Mesendoderm (in vitro differentiated cells): ENCODE measurements around the gene PODXL.

Experiments used
- DNase-seq: peaks from one replicate; pipeline ENCODE4 v3.0.0; 2013
- H2AK5ac ChIP-seq: 2 replicates; pipeline ENCODE4 v1.6.1; 2013; ENCODE audit warnings: low read length, inconsistent platforms
- H2BK120ac ChIP-seq: 2 replicates; pipeline ENCODE4 v1.6.1; 2013; ENCODE audit warnings: low read depth, mild to moderate bottlenecking, low read length, moderate library complexity, mixed read lengths
- H2BK15ac ChIP-seq: replicated peaks from 2 replicates; pipeline ENCODE4 v1.6.1; 2013; ENCODE audit warnings: low read depth, mild to moderate bottlenecking, moderate library complexity
- H2BK5ac ChIP-seq: 2 replicates; pipeline ENCODE4 v1.6.1; 2013; ENCODE audit warnings: low read length, inconsistent platforms
- H3K18ac ChIP-seq: 2 replicates; pipeline ENCODE4 v1.6.1; 2013; ENCODE audit warnings: mild to moderate bottlenecking, low read length, mixed read lengths
- H3K23ac ChIP-seq: one replicate; pipeline ENCODE4 v1.6.1; 2013; ENCODE audit warnings: low read length
- H3K27ac ChIP-seq: 2 replicates; pipeline ENCODE4 v1.5.1; 2013; ENCODE audit warnings: low read depth, mild to moderate bottlenecking, inconsistent platforms, low read length, moderate library complexity
- H3K27me3 ChIP-seq: 2 replicates; pipeline ENCODE4 v1.6.1; 2013; ENCODE audit warnings: low read length, control low read depth, mild to moderate bottlenecking, inconsistent platforms; ENCODE audit not compliant: insufficient read depth, poor library complexity
- H3K36me3 ChIP-seq: 2 replicates; pipeline ENCODE4 v1.6.1; 2013; ENCODE audit warnings: low read length, inconsistent platforms; ENCODE audit not compliant: control insufficient read depth, insufficient read depth
- H3K4ac ChIP-seq: one replicate; pipeline ENCODE4 v1.6.1; 2013; ENCODE audit warnings: low read depth, mild to moderate bottlenecking, low read length, moderate library complexity
- H3K4me1 ChIP-seq: 2 replicates; pipeline ENCODE4 v1.6.1; 2013; ENCODE audit warnings: low read depth, low read length, inconsistent platforms; ENCODE audit not compliant: control insufficient read depth
- H3K4me2 ChIP-seq: 2 replicates; pipeline ENCODE4 v1.6.1; 2013; ENCODE audit warnings: low read length
- H3K4me3 ChIP-seq: 2 replicates; pipeline ENCODE4 v1.5.1; 2013; ENCODE audit warnings: mild to moderate bottlenecking, low read length
- H3K56ac ChIP-seq: one replicate; pipeline ENCODE4 v1.6.1; 2013; ENCODE audit warnings: low read length
- H3K79me1 ChIP-seq: 2 replicates; pipeline ENCODE4 v1.6.1; 2013; ENCODE audit warnings: low read length, inconsistent platforms
- H3K79me2 ChIP-seq: 2 replicates; pipeline ENCODE4 v1.6.1; 2013; ENCODE audit warnings: mild to moderate bottlenecking, low read length; ENCODE audit not compliant: control insufficient read depth, insufficient read depth
- H3K9ac ChIP-seq: 2 replicates; pipeline ENCODE4 v1.6.1; 2013; ENCODE audit warnings: low read length, inconsistent platforms
- H4K5ac ChIP-seq: one replicate; pipeline ENCODE4 v1.6.1; 2013; ENCODE audit warnings: low read length
- H4K8ac ChIP-seq: one replicate; pipeline ENCODE4 v1.6.1; 2013; ENCODE audit warnings: low read depth, mild to moderate bottlenecking, control low read depth, low read length, moderate library complexity
- WGBS: extraction: QIAGEN DNeasy Blood & Tissue Kit; methylation state at CpG from one replicate; pipeline ENCODE4 v1.1.7; 2013; ENCODE audit warnings: low lambda C conversion rate, missing lambda C conversion rate; ENCODE audit not compliant: insufficient coverage; ENCODE audit errors: extremely low coverage; 5-methylcytosine and 5-hydroxymethylcytosine counted together

The PODXL gene

GRCh38 chr7:131529617-131530016 is 26.8 kb downstream of the PODXL start:
- no peak overlapping the region for H3K9ac ChIP-seq
- H3K36me3 ChIP-seq, result no peaks in the 10 kb centered on the region
- H4K5ac ChIP-seq, result no peak overlapping the region
- no peak overlapping the region for H4K8ac ChIP-seq
- no peak overlapping the region for H3K4me2 ChIP-seq
- H3K18ac ChIP-seq, result no peak overlapping the region
- H3K4ac ChIP-seq, result no peak overlapping the region
- H2BK120ac ChIP-seq, result no peak overlapping the region
- no peak overlapping the region for H3K4me3 ChIP-seq
- no CpG with 5 or more reads among the region's 11 CpGs for WGBS
- H3K79me1 ChIP-seq, result peaks cover 2% of the 10 kb centered on the region
- peaks cover 12% of the 10 kb centered on the region for H3K4me1 ChIP-seq
- DNase-seq, result no peak
- H3K23ac ChIP-seq, result no peak overlapping the region
- H3K79me2 ChIP-seq, result peaks cover 77% of the 10 kb centered on the region
- H2BK15ac ChIP-seq, result no peak overlapping the region
- peak overlapping the region; percentile 69 for H3K27ac ChIP-seq
- H2BK5ac ChIP-seq, result no peak overlapping the region
- H2AK5ac ChIP-seq, result no peak overlapping the region
- peak overlapping the region; percentile 25 for H3K56ac ChIP-seq
- no peaks in the 10 kb centered on the region for H3K27me3 ChIP-seq

DNA sequence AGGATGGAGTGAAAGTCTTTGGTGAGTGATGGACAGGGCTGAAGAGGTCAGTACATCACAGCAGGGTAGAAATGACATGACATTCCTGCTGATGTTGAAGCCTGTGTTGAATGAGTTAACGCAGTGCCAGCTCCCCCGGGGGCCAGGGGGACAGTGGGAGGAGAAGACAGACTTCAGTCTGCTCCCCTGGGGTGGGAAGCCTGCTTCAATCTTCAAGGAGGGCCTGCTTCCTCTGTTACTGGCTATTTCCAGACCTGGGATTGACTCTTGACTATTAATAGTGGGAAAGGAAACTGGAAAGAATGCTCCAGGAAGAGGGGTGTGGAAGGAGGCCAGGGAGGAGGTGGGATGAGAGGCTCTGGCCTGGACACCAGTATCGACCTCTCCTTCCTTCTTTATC is 27.2 kb downstream of the PODXL start:
- no CpG with 5 or more reads among the region's 3 CpGs for WGBS
- H3K4me1 ChIP-seq, result peaks cover 12% of the 10 kb centered on the region

GRCh38 chr7:131527456-131527855 is 29.0 kb downstream of the PODXL start:
- DNase-seq, result no peak
- Histone ChIP-seq H3K27ac (no peak overlapping the region), H2BK15ac (no peak overlapping the region), H3K27me3 (no peaks in the 10 kb centered on the region), H3K79me2 (peaks cover 72% of the 10 kb centered on the region), H3K9ac (no peak overlapping the region), H3K23ac (no peak overlapping the region), H2AK5ac (no peak overlapping the region), H3K4me1 (peaks cover 10% of the 10 kb centered on the region), H3K79me1 (peaks cover 2% of the 10 kb centered on the region), H3K36me3 (no peaks in the 10 kb centered on the region), H3K4me2 (no peak overlapping the region), H3K18ac (no peak overlapping the region), H3K4ac (no peak overlapping the region), H4K5ac (no peak overlapping the region), H3K4me3 (no peak overlapping the region), H2BK5ac (no peak overlapping the region), H3K56ac (no peak overlapping the region), H4K8ac (no peak overlapping the region), H2BK120ac (no peak overlapping the region)
- no CpG with 5 or more reads among the region's 4 CpGs for WGBS

More for the DNA sequence above, 27.2 kb downstream of the PODXL start:
- Histone ChIP-seq H2BK120ac (no peak overlapping the region), H3K36me3 (no peaks in the 10 kb centered on the region), H3K27ac (peak overlapping the region; percentile 12), H3K79me1 (peaks cover 2% of the 10 kb centered on the region), H3K23ac (no peak overlapping the region), H3K56ac (peak overlapping the region; percentile 25), H2AK5ac (no peak overlapping the region), H3K9ac (no peak overlapping the region), H3K18ac (no peak overlapping the region), H3K4ac (no peak overlapping the region), H3K27me3 (no peaks in the 10 kb centered on the region), H4K8ac (no peak overlapping the region), H3K79me2 (peaks cover 77% of the 10 kb centered on the region), H2BK5ac (no peak overlapping the region), H4K5ac (no peak overlapping the region), H3K4me2 (no peak overlapping the region), H3K4me3 (no peak overlapping the region), H2BK15ac (no peak overlapping the region)
- DNase-seq, result peak; percentile 58

GRCh38 chr7:131525820-131526219 is 30.6 kb downstream of the PODXL start:
- no peak overlapping the region for H3K4ac ChIP-seq
- H3K36me3 ChIP-seq, result no peaks in the 10 kb centered on the region
- no peaks in the 10 kb centered on the region for H3K27me3 ChIP-seq
- H2BK5ac ChIP-seq, result no peak overlapping the region
- no peak overlapping the region for H4K5ac ChIP-seq
- no peak overlapping the region for H3K4me2 ChIP-seq
- no peak overlapping the region for H3K18ac ChIP-seq
- H3K56ac ChIP-seq, result no peak overlapping the region
- peaks cover 76% of the 10 kb centered on the region for H3K79me2 ChIP-seq
- no peak overlapping the region for H4K8ac ChIP-seq
- H3K23ac ChIP-seq, result no peak overlapping the region
- H3K4me1 ChIP-seq, result peaks cover 10% of the 10 kb centered on the region
- H2AK5ac ChIP-seq, result no peak overlapping the region
- no peak overlapping the region for H3K4me3 ChIP-seq
- no peak overlapping the region for H2BK120ac ChIP-seq
- no peak overlapping the region for H2BK15ac ChIP-seq
- no peak for DNase-seq
- WGBS, result no CpG with 5 or more reads among the region's 2 CpGs
- peaks cover 2% of the 10 kb centered on the region for H3K79me1 ChIP-seq
- no peak overlapping the region for H3K9ac ChIP-seq
- H3K27ac ChIP-seq, result no peak overlapping the region

DNA sequence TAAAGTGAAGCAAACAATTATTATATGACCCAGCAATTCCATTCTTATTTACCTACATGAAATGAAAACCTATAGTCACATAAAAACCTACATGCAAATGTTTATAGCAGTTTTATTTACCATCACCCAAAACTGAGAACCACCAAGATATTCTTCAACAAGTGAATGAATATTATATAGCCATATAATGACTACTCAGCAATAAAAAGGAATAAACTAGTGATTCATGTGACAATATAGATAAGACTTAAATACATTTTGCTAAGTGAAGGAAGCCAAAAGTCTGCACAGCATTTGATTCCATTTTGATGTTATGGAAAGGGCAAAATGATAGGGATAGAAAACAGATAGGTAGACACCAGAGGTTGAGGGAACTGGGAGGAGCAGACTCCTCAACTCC is 31.7 kb downstream of the PODXL start:
- DNase-seq, result no peak
- no peak overlapping the region for H2BK15ac ChIP-seq
- peaks cover 8% of the 10 kb centered on the region for H3K4me1 ChIP-seq
- no peak overlapping the region for H3K4me2 ChIP-seq
- H3K9ac ChIP-seq, result no peak overlapping the region
- H2AK5ac ChIP-seq, result no peak overlapping the region
- H3K36me3 ChIP-seq, result no peaks in the 10 kb centered on the region
- no peak overlapping the region for H2BK120ac ChIP-seq
- no peak overlapping the region for H3K56ac ChIP-seq
- H3K23ac ChIP-seq, result no peak overlapping the region
- no peaks in the 10 kb centered on the region for H3K79me1 ChIP-seq
- no peak overlapping the region for H4K8ac ChIP-seq
- no peak overlapping the region for H3K4me3 ChIP-seq
- no peak overlapping the region for H3K27ac ChIP-seq
- no peaks in the 10 kb centered on the region for H3K27me3 ChIP-seq
- no peak overlapping the region for H4K5ac ChIP-seq
- H3K18ac ChIP-seq, result no peak overlapping the region
- H3K79me2 ChIP-seq, result peaks cover 79% of the 10 kb centered on the region
- no peak overlapping the region for H2BK5ac ChIP-seq
- no peak overlapping the region for H3K4ac ChIP-seq

DNA sequence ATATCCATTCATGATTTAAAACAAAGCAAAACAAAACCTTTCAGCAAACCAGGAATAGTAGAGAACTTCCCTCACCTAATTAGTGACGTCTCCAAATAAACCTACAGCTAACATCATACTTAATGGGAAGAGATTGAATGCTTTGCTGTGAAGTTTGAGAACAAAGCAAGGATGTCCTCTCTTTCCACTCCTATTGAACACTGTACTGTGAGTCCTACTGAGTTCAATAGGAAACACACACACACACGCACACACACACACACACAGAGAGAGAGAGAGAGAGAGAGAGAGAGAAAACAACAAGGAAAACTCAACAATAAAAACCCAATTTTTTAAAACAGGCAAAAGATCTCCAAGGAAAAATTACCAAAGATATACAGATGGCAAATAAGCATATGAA is 32.3 kb downstream of the PODXL start:
- peaks cover 3% of the 10 kb centered on the region for H3K4me1 ChIP-seq
- no peak overlapping the region for H3K18ac ChIP-seq
- no peak overlapping the region for H2BK120ac ChIP-seq
- H3K9ac ChIP-seq, result no peak overlapping the region
- H2AK5ac ChIP-seq, result no peak overlapping the region
- H2BK15ac ChIP-seq, result no peak overlapping the region
- H3K56ac ChIP-seq, result no peak overlapping the region
- no peaks in the 10 kb centered on the region for H3K27me3 ChIP-seq
- H3K4me3 ChIP-seq, result no peak overlapping the region
- H2BK5ac ChIP-seq, result no peak overlapping the region
- H3K4ac ChIP-seq, result no peak overlapping the region
- H3K23ac ChIP-seq, result no peak overlapping the region
- H3K4me2 ChIP-seq, result no peak overlapping the region
- no peaks in the 10 kb centered on the region for H3K36me3 ChIP-seq
- WGBS, result no CpG with 5 or more reads among the region's 2 CpGs
- DNase-seq, result no peak
- H3K79me2 ChIP-seq, result peaks cover 76% of the 10 kb centered on the region
- H4K5ac ChIP-seq, result no peak overlapping the region
- no peak overlapping the region for H4K8ac ChIP-seq
- no peaks in the 10 kb centered on the region for H3K79me1 ChIP-seq
- H3K27ac ChIP-seq, result no peak overlapping the region
